T-cell (primary cell): ENCODE data around the gene SIRT5. TPM values are rescaled to one million over a fixed set of nuclear protein-coding genes. Genes with fewer than 3 reads are reported as not detected.

Experiments used
- ATAC-seq, 4 experiments: fragments of 200-7000 bp in 3 of 4; fragments of 150-1000 bp in 1 of 4; cut with Tn5 transposase; replicated peaks in 1 of 4; 1 replicate in 3 of 4; 2 replicates in 1 of 4; pipeline ENCODE4 v1.10.0; 2021; ENCODE audit warnings: moderate library complexity in 3 of 4, mild to moderate bottlenecking in 2 of 4, moderate number of reproducible peaks in 1 of 4
- CTCF ChIA-PET, 2 donors: fragments of 300-600 bp; sonication (Branson Sonifier 250); formaldehyde crosslinking; loops; one replicate each; lab custom pipeline; 2022; ENCODE audit warnings: antibody characterized with exemption in 2 of 2; lab: Charles Lee
- POLR2A ChIA-PET, 2 donors: fragments of 300-600 bp; sonication (Branson Sonifier 250); formaldehyde crosslinking; loops; one replicate each; lab custom pipeline; 2022; ENCODE audit warnings: antibody characterized with exemption in 2 of 2; lab: Charles Lee
- DNase-seq, 35 experiments: peaks; one replicate each; pipeline versions ENCODE4 v3.0.0 to v3.0.0-alpha.2; 2013 to 2023
- H3K27ac ChIP-seq: one replicate; pipeline ENCODE4 v1.5.1; 2013; ENCODE audit warnings: low read length
- H3K27me3 ChIP-seq, 2 experiments: replicated peaks in 1 of 2; 1 replicate in 1 of 2; 2 replicates in 1 of 2; pipeline versions ENCODE4 v1.6.1 to v1.7.0; 2013; ENCODE audit warnings: low read length in 1 of 2, mixed read lengths in 1 of 2; ENCODE audit not compliant: control insufficient read depth in 2 of 2, insufficient read depth in 2 of 2; ENCODE audit errors: extremely low read depth in 1 of 2
- H3K36me3 ChIP-seq, 2 donors: 1 replicate in 1 of 2; 2 replicates in 1 of 2; pipeline versions ENCODE4 v1.6.1 to v1.7.0; 2013; ENCODE audit warnings: low read length in 1 of 2; ENCODE audit not compliant: control insufficient read depth in 2 of 2, insufficient read depth in 1 of 2; ENCODE audit errors: extremely low read depth in 1 of 2
- H3K4me1 ChIP-seq, 2 experiments: 1 replicate in 1 of 2; 2 replicates in 1 of 2; pipeline versions ENCODE4 v1.6.1 to v1.7.0; 2013; ENCODE audit warnings: low read length in 2 of 2, mixed read lengths in 1 of 2; ENCODE audit not compliant: insufficient read depth in 2 of 2, control insufficient read depth in 1 of 2; ENCODE audit errors: extremely low read depth in 1 of 2
- H3K4me3 ChIP-seq, 2 donors: 1 replicate in 1 of 2; 2 replicates in 1 of 2; pipeline versions ENCODE4 v1.5.1 to v1.7.0; 2013; ENCODE audit warnings: mild to moderate bottlenecking in 2 of 2, low read length in 1 of 2, moderate library complexity in 1 of 2; ENCODE audit not compliant: control insufficient read depth in 1 of 2; ENCODE audit errors: extremely low read depth in 1 of 2
- H3K9me3 ChIP-seq: 2 replicates; pipeline ENCODE4 v1.7.0; 2013
- H3K27ac Mint-ChIP-seq, 2 donors: one replicate each; pipeline ENCODE4 v1.8.0; 2020 to 2021; ENCODE audit warnings: mild to moderate bottlenecking in 2 of 2, mixed read lengths in 2 of 2
- H3K27me3 Mint-ChIP-seq, 2 donors: one replicate each; pipeline ENCODE4 v1.8.0; 2021 to 2022; ENCODE audit warnings: mixed read lengths in 2 of 2
- H3K36me3 Mint-ChIP-seq: one replicate; pipeline ENCODE4 v1.8.0; 2021; ENCODE audit warnings: mixed read lengths
- H3K4me1 Mint-ChIP-seq, 3 donors: one replicate each; pipeline ENCODE4 v1.8.0; 2020 to 2022; ENCODE audit warnings: mixed read lengths in 3 of 3, mild to moderate bottlenecking in 1 of 3
- H3K4me3 Mint-ChIP-seq, 3 donors: one replicate each; pipeline ENCODE4 v1.8.0; 2020 to 2022; ENCODE audit warnings: mild to moderate bottlenecking in 3 of 3, mixed read lengths in 3 of 3, moderate library complexity in 3 of 3
- H3K9me3 Mint-ChIP-seq, 3 donors: one replicate each; pipeline ENCODE4 v1.8.0; 2020 to 2022; ENCODE audit warnings: mixed read lengths in 3 of 3
- WGBS: methylation state at CpG from one replicate; pipeline ENCODE4 v1.1.5; 2013; ENCODE audit warnings: missing lambda C conversion rate; ENCODE audit not compliant: insufficient coverage; 5-methylcytosine and 5-hydroxymethylcytosine counted together
- total RNA-seq, 35 experiments: library from RNA in 6 of 35; stranded (reverse) in 6 of 35; fragments of 120-200 nt in 1 of 35; gene quantifications; one replicate each; pipeline versions ENCODE4 v1.2.1 to v1.2.4 and lab custom pipeline; 2013 to 2026

The SIRT5 gene
- total RNA-seq, 5 donors from 2014 or later (not counting 1 experiment from before 2014, with no cell fraction given): 11.7 to 21.5 (median 16.8) TPM

GRCh38 chr6:13528232-13528631, 46.2 kb upstream of the SIRT5 start:
- Mint-ChIP-seq H3K9me3 (no peaks in the 10 kb centered on the region), H3K4me1 (peaks cover 17 to 22% (median 17%) of the 10 kb centered on the region in 3 donors), H3K27ac (peak overlapping the region in 1 of 2 donors; percentile 37), H3K4me3 (no peak overlapping the region), H3K27me3 (no peaks in the 10 kb centered on the region), H3K36me3 (no peaks in the 10 kb centered on the region)
- Histone ChIP-seq H3K27me3 (peaks cover 0 to 2% of the 10 kb centered on the region in 2 experiments), H3K4me1 (peaks cover 5 to 13% of the 10 kb centered on the region in 2 experiments), H3K4me3 (no peak overlapping the region), H3K36me3 (no peaks in the 10 kb centered on the region), H3K27ac (no peak overlapping the region), H3K9me3 (no peaks in the 10 kb centered on the region)
- ChIA-PET CTCF (no interaction called here), POLR2A (no interaction called here)
- ATAC-seq (no peak), DNase-seq (peak in 1 of 35 experiments; percentile 9)
- WGBS: no CpG with 5 or more reads among the region's 3 CpGs

GRCh38 chr6:13528777-13529343, 45.5 kb upstream of the SIRT5 start:
- Mint-ChIP-seq H3K27me3 (no peaks in the 10 kb centered on the region), H3K27ac (peak overlapping the region in 1 of 2 donors; percentile 31), H3K9me3 (no peaks in the 10 kb centered on the region), H3K36me3 (no peaks in the 10 kb centered on the region), H3K4me1 (peaks cover 17 to 21% (median 17%) of the 10 kb centered on the region in 3 donors), H3K4me3 (no peak overlapping the region)
- ChIA-PET CTCF (no interaction called here), POLR2A (no interaction called here)
- H3K27ac ChIP-seq: no peak overlapping the region
- peaks cover 5 to 13% of the 10 kb centered on the region in 2 experiments for H3K4me1 ChIP-seq
- WGBS: no CpG with 5 or more reads among the region's 8 CpGs
- no peak for DNase-seq
- H3K4me3 ChIP-seq: no peak overlapping the region
- ATAC-seq: no peak
- no peaks in the 10 kb centered on the region for H3K36me3 ChIP-seq
- peaks cover 0 to 2% of the 10 kb centered on the region in 2 experiments for H3K27me3 ChIP-seq
- no peaks in the 10 kb centered on the region for H3K9me3 ChIP-seq

DNA sequence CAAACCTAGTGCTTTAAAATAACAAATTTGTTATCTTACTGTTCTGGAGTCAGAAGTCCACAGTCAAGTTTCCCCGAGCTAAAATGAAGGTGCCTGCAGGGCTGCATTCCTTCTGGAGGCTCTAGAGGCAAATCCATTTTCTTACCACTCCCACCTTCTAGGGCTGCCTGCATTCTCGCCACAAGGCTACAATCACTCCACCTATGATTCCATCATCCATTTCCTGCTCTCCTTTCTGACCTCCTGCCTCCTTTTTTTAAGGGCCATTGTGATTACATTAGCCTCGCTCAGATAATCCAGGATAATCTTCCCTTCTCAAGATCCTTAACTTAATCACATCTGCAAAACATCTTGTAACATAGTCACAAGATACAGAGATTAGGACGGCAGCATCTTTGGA, 42.4 kb upstream of the SIRT5 start:
- DNase-seq (no peak), ATAC-seq (no peak)
- ChIA-PET CTCF (no interaction called here), POLR2A (no interaction called here)
- Histone ChIP-seq H3K27ac (no peak overlapping the region), H3K36me3 (no peaks in the 10 kb centered on the region), H3K9me3 (no peaks in the 10 kb centered on the region), H3K27me3 (peaks cover 0 to 3% of the 10 kb centered on the region in 2 experiments), H3K4me1 (peaks cover 0 to 6% of the 10 kb centered on the region in 2 experiments), H3K4me3 (no peak overlapping the region)
- Mint-ChIP-seq H3K4me3 (no peak overlapping the region), H3K4me1 (peaks cover 1 to 4% (median 4%) of the 10 kb centered on the region in 3 donors), H3K9me3 (no peaks in the 10 kb centered on the region), H3K27me3 (no peaks in the 10 kb centered on the region), H3K36me3 (no peaks in the 10 kb centered on the region), H3K27ac (no peak overlapping the region)
- WGBS: 87% methylated on average over 4 of the region's 4 CpGs

- no peak overlapping the region for H3K27ac ChIP-seq
- DNase-seq (no peak), ATAC-seq (no peak)
- H3K36me3 ChIP-seq: no peaks in the 10 kb centered on the region
- peaks cover 0 to 3% of the 10 kb centered on the region in 2 experiments for H3K27me3 ChIP-seq
- H3K4me1 ChIP-seq: no peaks in the 10 kb centered on the region
- POLR2A ChIA-PET: no interaction called here
- Mint-ChIP-seq H3K9me3 (no peaks in the 10 kb centered on the region), H3K27ac (no peak overlapping the region), H3K4me1 (no peaks in the 10 kb centered on the region), H3K36me3 (no peaks in the 10 kb centered on the region), H3K27me3 (no peaks in the 10 kb centered on the region), H3K4me3 (no peak overlapping the region)
- 90% methylated on average over 3 of the region's 3 CpGs for WGBS
- CTCF ChIA-PET: no interaction called here
- no peak overlapping the region for H3K4me3 ChIP-seq
- H3K9me3 ChIP-seq: no peaks in the 10 kb centered on the region
Measured at GRCh38 chr6:13534536-13534935, 39.9 kb upstream of the SIRT5 start.

- ChIA-PET POLR2A (interaction anchor here in 1 of 2 donors (0.7 kb wide), 1 partner anchor 93 kb away, joined by 8 read pairs; no protein-coding TSS in a partner anchor), CTCF (interaction anchor here in 1 of 2 donors (0.6 kb wide), 1 partner anchor 13 kb away, joined by 3 read pairs; no protein-coding TSS in a partner anchor)
- Histone ChIP-seq H3K36me3 (no peaks in the 10 kb centered on the region), H3K4me1 (no peaks in the 10 kb centered on the region), H3K27me3 (peaks cover 0 to 3% of the 10 kb centered on the region in 2 experiments), H3K27ac (no peak overlapping the region), H3K9me3 (no peaks in the 10 kb centered on the region), H3K4me3 (no peak overlapping the region)
- WGBS: no CpG with 5 or more reads among the region's 3 CpGs
- Mint-ChIP-seq H3K27me3 (no peaks in the 10 kb centered on the region), H3K27ac (no peak overlapping the region), H3K4me1 (no peaks in the 10 kb centered on the region), H3K4me3 (no peak overlapping the region), H3K9me3 (no peaks in the 10 kb centered on the region), H3K36me3 (no peaks in the 10 kb centered on the region)
- no peak for DNase-seq
- no peak for ATAC-seq
Measured at GRCh38 chr6:13535306-13535705, 39.1 kb upstream of the SIRT5 start.

GRCh38 chr6:13536796-13537526, 37.4 kb upstream of the SIRT5 start:
- H3K9me3 ChIP-seq: no peaks in the 10 kb centered on the region
- ChIA-PET CTCF (interaction anchor here (0.7 to 2.1 kb wide), 5 partner anchors 25 to 208 kb away, joined by 3 to 9 read pairs (median 3); partner anchors contain the start of gene TBC1D7 (in 1 of the 2)), POLR2A (interaction anchor here in 1 of 2 donors (0.5 kb wide), 1 partner anchor 11 kb away, joined by 5 read pairs; no protein-coding TSS in a partner anchor)
- no peak for DNase-seq
- H3K4me1 ChIP-seq: no peaks in the 10 kb centered on the region
- H3K4me3 Mint-ChIP-seq: no peak overlapping the region
- no peak overlapping the region for H3K27ac ChIP-seq
- no peak for ATAC-seq
- H3K27me3 ChIP-seq: peaks cover 0 to 3% of the 10 kb centered on the region in 2 experiments
- 86% methylated on average over 1 of the region's 4 CpGs for WGBS
- H3K27me3 Mint-ChIP-seq: no peaks in the 10 kb centered on the region
- no peaks in the 10 kb centered on the region for H3K9me3 Mint-ChIP-seq
- H3K4me1 Mint-ChIP-seq: no peaks in the 10 kb centered on the region
- no peak overlapping the region for H3K4me3 ChIP-seq
- no peak overlapping the region for H3K27ac Mint-ChIP-seq
- no peaks in the 10 kb centered on the region for H3K36me3 Mint-ChIP-seq
- no peaks in the 10 kb centered on the region for H3K36me3 ChIP-seq
